Subcutaneous adipose tissue (tissue), 4 donors: Measurements from ENCODE around the gene ALKAL2. TPM values are rescaled to one million over a fixed set of nuclear protein-coding genes. Genes with fewer than 3 reads are reported as not detected.

Experiments used
- total RNA-seq, 4 donors: library from RNA; depleted of rRNA; stranded (reverse); fragments of >200 nt; gene quantifications; one replicate each; pipeline ENCODE4 v1.1.0, GENCODE V29; 2016
- TF ChIP-seq, protein P1 (sequence below): fragments of 450-650 bp; IDR thresholded peaks from one replicate; pipeline ENCODE4 v1.5.1; 2016; ENCODE audit warnings: low read depth, mild to moderate bottlenecking, control low read depth, antibody characterized with exemption, moderate library complexity

ALKAL2 gene
- total RNA-seq, 4 donors from 2014 or later = 0.98 to 11.2 (median 6.0) TPM

GRCh38 chr2:282371-283263 lies 5.3 kb downstream of the ALKAL2 start:
- TF ChIP-seq, protein P1, sequence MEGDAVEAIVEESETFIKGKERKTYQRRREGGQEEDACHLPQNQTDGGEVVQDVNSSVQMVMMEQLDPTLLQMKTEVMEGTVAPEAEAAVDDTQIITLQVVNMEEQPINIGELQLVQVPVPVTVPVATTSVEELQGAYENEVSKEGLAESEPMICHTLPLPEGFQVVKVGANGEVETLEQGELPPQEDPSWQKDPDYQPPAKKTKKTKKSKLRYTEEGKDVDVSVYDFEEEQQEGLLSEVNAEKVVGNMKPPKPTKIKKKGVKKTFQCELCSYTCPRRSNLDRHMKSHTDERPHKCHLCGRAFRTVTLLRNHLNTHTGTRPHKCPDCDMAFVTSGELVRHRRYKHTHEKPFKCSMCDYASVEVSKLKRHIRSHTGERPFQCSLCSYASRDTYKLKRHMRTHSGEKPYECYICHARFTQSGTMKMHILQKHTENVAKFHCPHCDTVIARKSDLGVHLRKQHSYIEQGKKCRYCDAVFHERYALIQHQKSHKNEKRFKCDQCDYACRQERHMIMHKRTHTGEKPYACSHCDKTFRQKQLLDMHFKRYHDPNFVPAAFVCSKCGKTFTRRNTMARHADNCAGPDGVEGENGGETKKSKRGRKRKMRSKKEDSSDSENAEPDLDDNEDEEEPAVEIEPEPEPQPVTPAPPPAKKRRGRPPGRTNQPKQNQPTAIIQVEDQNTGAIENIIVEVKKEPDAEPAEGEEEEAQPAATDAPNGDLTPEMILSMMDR = no peak

GRCh38 chr2:281381-281780 lies 6.5 kb downstream of the ALKAL2 start:
- TF ChIP-seq, protein P1 = no peak

- TF ChIP-seq, protein P1 = no peak
These were observed 7.2 kb downstream of the ALKAL2 start for GRCh38 chr2:280650-281110.

GRCh38 chr2:279956-280649 lies 7.8 kb downstream of the ALKAL2 start:
- TF ChIP-seq, protein P1 = no peak

- TF ChIP-seq, protein P1 = no peak
These were observed 8.5 kb downstream of the ALKAL2 start for GRCh38 chr2:279366-279765.

DNA sequence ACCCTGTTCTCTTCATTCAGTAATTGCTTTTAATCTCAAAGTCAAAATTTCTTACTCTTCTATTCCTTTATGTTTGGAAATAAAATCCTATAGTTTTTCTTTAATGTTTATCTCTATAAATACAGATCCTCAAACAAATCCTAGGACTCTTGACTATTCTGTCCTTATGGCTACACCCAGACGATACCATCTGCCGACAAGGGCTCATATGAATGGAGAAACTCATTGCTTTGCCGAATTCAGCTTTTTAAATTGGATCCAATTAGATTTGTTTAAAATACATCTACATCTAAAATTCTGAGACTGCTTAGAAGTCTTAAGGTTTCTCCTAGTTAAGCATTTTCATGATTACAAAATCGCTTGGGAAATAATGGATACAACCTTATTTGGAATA lies 9.0 kb downstream of the ALKAL2 start:
- TF ChIP-seq, protein P1 = no peak

GRCh38 chr2:278312-278926 lies 9.5 kb downstream of the ALKAL2 start:
- TF ChIP-seq, protein P1 = no peak
